ENCODE data around the gene CORO2A. TPM values are rescaled to one million over a fixed set of nuclear protein-coding genes. Genes with fewer than 3 reads are reported as not detected.
A peak's percentile ranks its signal among the peaks of the same experiment; 100 is the strongest.

Gene CORO2A

GRCh38 chr9:98074115-98074990 is 118.1 kb downstream of the CORO2A start:
- Histone ChIP-seq H2BK120ac (ENCODE audit: low read depth, low read length) (no peak overlapping the region), H4K8ac (ENCODE audit: low read depth, low read length) (no peak overlapping the region), H2AK5ac (ENCODE audit: low read depth, low read length) (no peak overlapping the region), H3K79me1 (ENCODE audit: low read depth, low read length) (peaks cover 1% of the 10 kb centered on the region), H3K4me1 (ENCODE audit: control insufficient read depth in 2 of 2, insufficient read depth in 1 of 2, low read depth in 1 of 2, low read length in 2 of 2) (peaks cover 0 to 1% of the 10 kb centered on the region in 2 donors), H3K4me2 (ENCODE audit: insufficient read depth, low read length, poor library complexity, severe bottlenecking) (no peak overlapping the region), H2BK15ac (ENCODE audit: low read length) (no peak overlapping the region), H3K27ac (replicated peaks; ENCODE audit: low read length) (no peak overlapping the region), H3K18ac (ENCODE audit: low read length) (peak overlapping the region; percentile 72), H4K91ac (ENCODE audit: low read depth, low read length, poor library complexity) (no peak overlapping the region), H3K23ac (ENCODE audit: low read depth, low read length, poor library complexity) (no peak overlapping the region), H2AFZ (ENCODE audit: low read length) (peak overlapping the region; percentile 89), H3K4me3 (ENCODE audit: low read length in 2 of 2) (no peak overlapping the region), H3K9ac (ENCODE audit: low read depth, low read length, poor library complexity) (no peak overlapping the region), H3K9me3 (replicated peaks in 1 of 2; ENCODE audit: control insufficient read depth in 2 of 2, insufficient read depth in 1 of 2, low read depth in 1 of 2, low read length in 2 of 2) (no peaks in the 10 kb centered on the region), H3K4ac (ENCODE audit: low read length) (no peak overlapping the region), H3K14ac (ENCODE audit: low read length) (no peak overlapping the region), H3K36me3 (replicated peaks in 1 of 2; ENCODE audit: control insufficient read depth in 2 of 2, insufficient read depth in 2 of 2, low read length in 2 of 2) (peaks cover 0 to 10% of the 10 kb centered on the region in 2 donors), H3K27me3 (ENCODE audit: control insufficient read depth in 3 of 3, insufficient read depth in 3 of 3, low read depth in 1 of 3, low read length in 3 of 3) (no peaks in the 10 kb centered on the region), H2BK12ac (ENCODE audit: low read length) (no peak overlapping the region), H2BK5ac (ENCODE audit: low read length) (no peak overlapping the region)
- WGBS, 2 donors (ENCODE audit: extremely low coverage in 2 of 2, insufficient read length in 2 of 2, insufficient replicate concordance in 1 of 2): no CpG with 5 or more reads among the region's 13 CpGs
- peak; percentile 67 for DNase-seq (ENCODE audit: low spot score)

- WGBS, 2 donors (ENCODE audit: extremely low coverage in 2 of 2, insufficient read length in 2 of 2, insufficient replicate concordance in 1 of 2): no CpG with 5 or more reads among the region's 9 CpGs
- no peak overlapping the region for H3K4me3 ChIP-seq (ENCODE audit: low read length in 2 of 2)
- no peak overlapping the region for H3K14ac ChIP-seq (ENCODE audit: low read length)
Observed at GRCh38 chr9:98071737-98072136, 120.7 kb downstream of the CORO2A start.

More at GRCh38 chr9:98071737-98072136, 120.7 kb downstream of the CORO2A start:
- no peak overlapping the region for H2BK5ac ChIP-seq (ENCODE audit: low read length)
- no peak overlapping the region for H2AFZ ChIP-seq (ENCODE audit: low read length)
- H3K23ac ChIP-seq (ENCODE audit: low read depth, low read length, poor library complexity): no peak overlapping the region
- no peak overlapping the region for H2BK120ac ChIP-seq (ENCODE audit: low read depth, low read length)
- no peak for DNase-seq (ENCODE audit: low spot score)
- peak overlapping the region; percentile 5 for H2AK5ac ChIP-seq (ENCODE audit: low read depth, low read length)
- peaks cover 1% of the 10 kb centered on the region for H3K79me1 ChIP-seq (ENCODE audit: low read depth, low read length)
- H3K27ac ChIP-seq (replicated peaks; ENCODE audit: low read length): no peak overlapping the region
- H3K36me3 ChIP-seq (replicated peaks in 1 of 2; ENCODE audit: control insufficient read depth in 2 of 2, insufficient read depth in 2 of 2, low read length in 2 of 2): no peaks in the 10 kb centered on the region
- H2BK15ac ChIP-seq (ENCODE audit: low read length): no peak overlapping the region
- no peak overlapping the region for H4K8ac ChIP-seq (ENCODE audit: low read depth, low read length)
- H3K4me1 ChIP-seq (ENCODE audit: control insufficient read depth in 2 of 2, insufficient read depth in 1 of 2, low read depth in 1 of 2, low read length in 2 of 2): peaks cover 0 to 1% of the 10 kb centered on the region in 2 donors
- no peak overlapping the region for H3K4me2 ChIP-seq (ENCODE audit: insufficient read depth, low read length, poor library complexity, severe bottlenecking)
- no peaks in the 10 kb centered on the region for H3K9me3 ChIP-seq (replicated peaks in 1 of 2; ENCODE audit: control insufficient read depth in 2 of 2, insufficient read depth in 1 of 2, low read depth in 1 of 2, low read length in 2 of 2)
- H3K27me3 ChIP-seq (ENCODE audit: control insufficient read depth in 3 of 3, insufficient read depth in 3 of 3, low read depth in 1 of 3, low read length in 3 of 3): no peaks in the 10 kb centered on the region
- no peak overlapping the region for H3K9ac ChIP-seq (ENCODE audit: low read depth, low read length, poor library complexity)
- no peak overlapping the region for H4K91ac ChIP-seq (ENCODE audit: low read depth, low read length, poor library complexity)
- H3K18ac ChIP-seq (ENCODE audit: low read length): no peak overlapping the region
- H2BK12ac ChIP-seq (ENCODE audit: low read length): no peak overlapping the region
- H3K4ac ChIP-seq (ENCODE audit: low read length): no peak overlapping the region

Small RNA genes lying within 50 kb of the gene (small RNA-seq; reads per million reads assigned to genes)
- gene MIR6854 (ENCODE audit: insufficient read depth): not detected
- gene RF00017 (ENCODE audit: insufficient read depth): not detected
